HepG2 (cell line): Measurements from ENCODE around the gene LGALS3. TPM values are rescaled to one million over a fixed set of nuclear protein-coding genes. Genes with fewer than 3 reads are reported as not detected.

Experiments
- NR2C2 ChIP-seq: sonication (generic); formaldehyde crosslinking; IDR thresholded peaks from 2 replicates; pipeline ENCODE4 v1.4.0; 2020; ENCODE audit warnings: missing genetic modification reagents, mild to moderate bottlenecking, moderate library complexity, borderline replicate concordance
- NR2F2 ChIP-seq: IDR thresholded peaks from 2 replicates; pipeline ENCODE4 v1.6.1; 2012; ENCODE audit warnings: low read depth, inconsistent platforms, borderline replicate concordance
- polyA plus RNA-seq, 8 experiments: library from polyadenylated mRNA; depleted of rRNA in 3 of 8; stranded (reverse) in 7 of 8; unstranded in 1 of 8; fragments of >200 nt; fragmentation: Illumina TruSeq in 4 of 8; extraction: Trizol in 4 of 8; gene quantifications; 2 replicates each; pipeline versions ENCODE4 v1.2.1 to v1.2.3, GENCODE V29; 2011 to 2016; ENCODE audit warnings: low read depth in 4 of 8, missing spikeins in 1 of 8, mixed read lengths in 1 of 8; ENCODE audit not compliant: insufficient read depth in 1 of 8
- total RNA-seq, 5 experiments: library from RNA; depleted of rRNA; stranded (reverse); fragments of >200 nt; fragmentation: Illumina TruSeq; extraction: Trizol; gene quantifications; 2 replicates each; pipeline ENCODE4 v1.2.3, GENCODE V29; 2016; ENCODE audit warnings: low read depth in 1 of 5
- TF ChIP-seq, protein P1 (sequence below): sonication (generic); formaldehyde crosslinking; IDR thresholded peaks from one replicate; pipeline ENCODE4 v1.5.1; 2020; ENCODE audit warnings: mild to moderate bottlenecking, missing genetic modification reagents; ENCODE audit errors: not compliant biosample characterization
- TF ChIP-seq, protein P2 (sequence below): sonication (generic); formaldehyde crosslinking; IDR thresholded peaks from 2 replicates; pipeline ENCODE4 v1.5.0; 2020; ENCODE audit warnings: mild to moderate bottlenecking, missing genetic modification reagents, borderline replicate concordance
- TF ChIP-seq, protein P3 (sequence below): sonication (generic); formaldehyde crosslinking; IDR thresholded peaks from 2 replicates; pipeline ENCODE4 v1.9.0; 2021; ENCODE audit warnings: missing genetic modification reagents, borderline replicate concordance

The LGALS3 gene
- total and polyA plus RNA-seq, 2 of the 13 experiments (the other 11 are each of a cell fraction or from before 2014, with no cell fraction given) = 5.0 to 97.4 TPM

GRCh38 chr14:55121628-55122439 lies 7.2 kb upstream of the LGALS3 start (continued):
- TF ChIP-seq, protein P1, sequence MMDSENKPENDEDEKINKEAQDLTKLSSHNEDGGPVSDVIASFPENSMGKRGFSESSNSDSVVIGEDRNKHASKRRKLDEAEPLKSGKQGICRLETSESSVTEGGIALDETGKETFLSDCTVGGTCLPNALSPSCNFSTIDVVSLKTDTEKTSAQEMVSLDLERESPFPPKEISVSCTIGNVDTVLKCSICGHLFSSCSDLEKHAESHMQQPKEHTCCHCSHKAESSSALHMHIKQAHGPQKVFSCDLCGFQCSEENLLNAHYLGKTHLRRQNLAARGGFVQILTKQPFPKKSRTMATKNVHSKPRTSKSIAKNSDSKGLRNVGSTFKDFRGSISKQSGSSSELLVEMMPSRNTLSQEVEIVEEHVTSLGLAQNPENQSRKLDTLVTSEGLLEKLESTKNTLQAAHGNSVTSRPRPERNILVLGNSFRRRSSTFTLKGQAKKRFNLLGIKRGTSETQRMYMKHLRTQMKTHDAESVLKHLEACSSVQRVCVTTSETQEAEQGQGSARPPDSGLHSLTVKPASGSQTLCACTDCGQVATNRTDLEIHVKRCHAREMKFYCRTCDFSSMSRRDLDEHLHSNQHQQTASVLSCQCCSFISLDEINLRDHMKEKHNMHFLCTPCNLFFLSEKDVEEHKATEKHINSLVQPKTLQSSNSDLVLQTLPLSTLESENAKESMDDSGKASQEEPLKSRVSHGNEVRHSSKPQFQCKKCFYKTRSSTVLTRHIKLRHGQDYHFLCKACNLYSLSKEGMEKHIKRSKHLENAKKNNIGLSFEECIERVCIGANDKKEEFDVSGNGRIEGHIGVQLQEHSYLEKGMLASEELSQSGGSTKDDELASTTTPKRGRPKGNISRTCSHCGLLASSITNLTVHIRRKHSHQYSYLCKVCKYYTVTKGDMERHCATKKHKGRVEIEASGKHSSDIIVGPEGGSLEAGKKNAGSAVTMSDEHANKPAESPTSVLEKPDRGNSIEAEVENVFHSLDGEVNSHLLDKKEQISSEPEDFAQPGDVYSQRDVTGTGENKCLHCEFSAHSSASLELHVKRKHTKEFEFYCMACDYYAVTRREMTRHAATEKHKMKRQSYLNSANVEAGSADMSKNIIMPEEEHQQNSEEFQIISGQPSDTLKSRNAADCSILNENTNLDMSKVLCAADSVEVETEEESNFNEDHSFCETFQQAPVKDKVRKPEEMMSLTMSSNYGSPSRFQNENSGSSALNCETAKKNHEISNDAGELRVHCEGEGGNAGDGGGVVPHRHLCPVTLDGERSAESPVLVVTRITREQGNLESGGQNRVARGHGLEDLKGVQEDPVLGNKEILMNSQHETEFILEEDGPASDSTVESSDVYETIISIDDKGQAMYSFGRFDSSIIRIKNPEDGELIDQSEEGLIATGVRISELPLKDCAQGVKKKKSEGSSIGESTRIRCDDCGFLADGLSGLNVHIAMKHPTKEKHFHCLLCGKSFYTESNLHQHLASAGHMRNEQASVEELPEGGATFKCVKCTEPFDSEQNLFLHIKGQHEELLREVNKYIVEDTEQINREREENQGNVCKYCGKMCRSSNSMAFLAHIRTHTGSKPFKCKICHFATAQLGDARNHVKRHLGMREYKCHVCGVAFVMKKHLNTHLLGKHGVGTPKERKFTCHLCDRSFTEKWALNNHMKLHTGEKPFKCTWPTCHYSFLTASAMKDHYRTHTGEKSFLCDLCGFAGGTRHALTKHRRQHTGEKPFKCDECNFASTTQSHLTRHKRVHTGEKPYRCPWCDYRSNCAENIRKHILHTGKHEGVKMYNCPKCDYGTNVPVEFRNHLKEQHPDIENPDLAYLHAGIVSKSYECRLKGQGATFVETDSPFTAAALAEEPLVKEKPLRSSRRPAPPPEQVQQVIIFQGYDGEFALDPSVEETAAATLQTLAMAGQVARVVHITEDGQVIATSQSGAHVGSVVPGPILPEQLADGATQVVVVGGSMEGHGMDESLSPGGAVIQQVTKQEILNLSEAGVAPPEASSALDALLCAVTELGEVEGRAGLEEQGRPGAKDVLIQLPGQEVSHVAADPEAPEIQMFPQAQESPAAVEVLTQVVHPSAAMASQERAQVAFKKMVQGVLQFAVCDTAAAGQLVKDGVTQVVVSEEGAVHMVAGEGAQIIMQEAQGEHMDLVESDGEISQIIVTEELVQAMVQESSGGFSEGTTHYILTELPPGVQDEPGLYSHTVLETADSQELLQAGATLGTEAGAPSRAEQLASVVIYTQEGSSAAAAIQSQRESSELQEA (CRISPR knock-in tag) = no peak
- TF ChIP-seq NR2C2 (CRISPR knock-in tag) (peak; percentile 58), NR2F2 (peak; percentile 81)
- TF ChIP-seq, protein P2, sequence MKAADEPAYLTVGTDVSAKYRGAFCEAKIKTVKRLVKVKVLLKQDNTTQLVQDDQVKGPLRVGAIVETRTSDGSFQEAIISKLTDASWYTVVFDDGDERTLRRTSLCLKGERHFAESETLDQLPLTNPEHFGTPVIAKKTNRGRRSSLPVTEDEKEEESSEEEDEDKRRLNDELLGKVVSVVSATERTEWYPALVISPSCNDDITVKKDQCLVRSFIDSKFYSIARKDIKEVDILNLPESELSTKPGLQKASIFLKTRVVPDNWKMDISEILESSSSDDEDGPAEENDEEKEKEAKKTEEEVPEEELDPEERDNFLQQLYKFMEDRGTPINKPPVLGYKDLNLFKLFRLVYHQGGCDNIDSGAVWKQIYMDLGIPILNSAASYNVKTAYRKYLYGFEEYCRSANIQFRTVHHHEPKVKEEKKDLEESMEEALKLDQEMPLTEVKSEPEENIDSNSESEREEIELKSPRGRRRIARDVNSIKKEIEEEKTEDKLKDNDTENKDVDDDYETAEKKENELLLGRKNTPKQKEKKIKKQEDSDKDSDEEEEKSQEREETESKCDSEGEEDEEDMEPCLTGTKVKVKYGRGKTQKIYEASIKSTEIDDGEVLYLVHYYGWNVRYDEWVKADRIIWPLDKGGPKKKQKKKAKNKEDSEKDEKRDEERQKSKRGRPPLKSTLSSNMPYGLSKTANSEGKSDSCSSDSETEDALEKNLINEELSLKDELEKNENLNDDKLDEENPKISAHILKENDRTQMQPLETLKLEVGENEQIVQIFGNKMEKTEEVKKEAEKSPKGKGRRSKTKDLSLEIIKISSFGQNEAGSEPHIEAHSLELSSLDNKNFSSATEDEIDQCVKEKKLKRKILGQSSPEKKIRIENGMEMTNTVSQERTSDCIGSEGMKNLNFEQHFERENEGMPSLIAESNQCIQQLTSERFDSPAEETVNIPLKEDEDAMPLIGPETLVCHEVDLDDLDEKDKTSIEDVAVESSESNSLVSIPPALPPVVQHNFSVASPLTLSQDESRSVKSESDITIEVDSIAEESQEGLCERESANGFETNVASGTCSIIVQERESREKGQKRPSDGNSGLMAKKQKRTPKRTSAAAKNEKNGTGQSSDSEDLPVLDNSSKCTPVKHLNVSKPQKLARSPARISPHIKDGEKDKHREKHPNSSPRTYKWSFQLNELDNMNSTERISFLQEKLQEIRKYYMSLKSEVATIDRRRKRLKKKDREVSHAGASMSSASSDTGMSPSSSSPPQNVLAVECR (CRISPR knock-in tag) = no peak
- TF ChIP-seq, protein P3, sequence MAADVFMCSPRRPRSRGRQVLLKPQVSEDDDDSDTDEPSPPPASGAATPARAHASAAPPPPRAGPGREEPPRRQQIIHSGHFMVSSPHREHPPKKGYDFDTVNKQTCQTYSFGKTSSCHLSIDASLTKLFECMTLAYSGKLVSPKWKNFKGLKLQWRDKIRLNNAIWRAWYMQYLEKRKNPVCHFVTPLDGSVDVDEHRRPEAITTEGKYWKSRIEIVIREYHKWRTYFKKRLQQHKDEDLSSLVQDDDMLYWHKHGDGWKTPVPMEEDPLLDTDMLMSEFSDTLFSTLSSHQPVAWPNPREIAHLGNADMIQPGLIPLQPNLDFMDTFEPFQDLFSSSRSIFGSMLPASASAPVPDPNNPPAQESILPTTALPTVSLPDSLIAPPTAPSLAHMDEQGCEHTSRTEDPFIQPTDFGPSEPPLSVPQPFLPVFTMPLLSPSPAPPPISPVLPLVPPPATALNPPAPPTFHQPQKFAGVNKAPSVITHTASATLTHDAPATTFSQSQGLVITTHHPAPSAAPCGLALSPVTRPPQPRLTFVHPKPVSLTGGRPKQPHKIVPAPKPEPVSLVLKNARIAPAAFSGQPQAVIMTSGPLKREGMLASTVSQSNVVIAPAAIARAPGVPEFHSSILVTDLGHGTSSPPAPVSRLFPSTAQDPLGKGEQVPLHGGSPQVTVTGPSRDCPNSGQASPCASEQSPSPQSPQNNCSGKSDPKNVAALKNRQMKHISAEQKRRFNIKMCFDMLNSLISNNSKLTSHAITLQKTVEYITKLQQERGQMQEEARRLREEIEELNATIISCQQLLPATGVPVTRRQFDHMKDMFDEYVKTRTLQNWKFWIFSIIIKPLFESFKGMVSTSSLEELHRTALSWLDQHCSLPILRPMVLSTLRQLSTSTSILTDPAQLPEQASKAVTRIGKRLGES (CRISPR knock-in tag) = no peak
